ENCODE results near the gene SEC14L5. TPM values are rescaled to one million over a fixed set of nuclear protein-coding genes. Genes with fewer than 3 reads are reported as not detected.

Gene SEC14L5
- not detected in 2 replicates for total RNA-seq

- intact Hi-C loops (cut with micrococcal nuclease): loop anchor here (1.0 to 10.0 kb wide), 11 partner anchors 111 to 651 kb away; partner anchors contain the start of genes ANKS3, DNAAF8, DNAJA3 and GLYR1
Measured at GRCh38 chr16:4957720-4958509, at the start of gene SEC14L5. Gene SEC14L5, plus strand, starts transcription at chr16:4958330. Its CDS starts 994 bp downstream, at chr16:4959324.

GRCh38 chr16:4908854-4909401, 49.2 kb upstream of the SEC14L5 start:
- intact Hi-C loops (cut with micrococcal nuclease): no loop called here

- intact Hi-C loops (cut with micrococcal nuclease): no loop called here
Measured at GRCh38 chr16:4909825-4910224, 48.3 kb upstream of the SEC14L5 start.

- intact Hi-C loops (cut with micrococcal nuclease): no loop called here
Measured at GRCh38 chr16:4910828-4911227, 47.3 kb upstream of the SEC14L5 start.

- intact Hi-C loops (cut with micrococcal nuclease): no loop called here
Measured at GRCh38 chr16:4911970-4912386, 46.2 kb upstream of the SEC14L5 start.

GRCh38 chr16:4913130-4913773, 44.9 kb upstream of the SEC14L5 start:
- intact Hi-C loops (cut with micrococcal nuclease): no loop called here

GRCh38 chr16:4913774-4914525, 44.2 kb upstream of the SEC14L5 start:
- intact Hi-C loops (cut with micrococcal nuclease): no loop called here

GRCh38 chr16:4914528-4915225, 43.5 kb upstream of the SEC14L5 start:
- intact Hi-C loops (cut with micrococcal nuclease): no loop called here

- intact Hi-C loops (cut with micrococcal nuclease): no loop called here
Measured at GRCh38 chr16:4915226-4915761, 42.8 kb upstream of the SEC14L5 start.

- intact Hi-C loops (cut with micrococcal nuclease): no loop called here
Measured at GRCh38 chr16:4917117-4917516, 41.0 kb upstream of the SEC14L5 start.

- intact Hi-C loops (cut with micrococcal nuclease): no loop called here
Measured at GRCh38 chr16:4918781-4919251, 39.3 kb upstream of the SEC14L5 start.

GRCh38 chr16:4920826-4921225, 37.3 kb upstream of the SEC14L5 start:
- intact Hi-C loops (cut with micrococcal nuclease): no loop called here

- intact Hi-C loops (cut with micrococcal nuclease): no loop called here
Measured at GRCh38 chr16:4922721-4923342, 35.3 kb upstream of the SEC14L5 start.

- intact Hi-C loops (cut with micrococcal nuclease): no loop called here
Measured at GRCh38 chr16:4923853-4924252, 34.3 kb upstream of the SEC14L5 start.

- intact Hi-C loops (cut with micrococcal nuclease): no loop called here
Measured at GRCh38 chr16:4924593-4925292, 33.4 kb upstream of the SEC14L5 start.

GRCh38 chr16:4925293-4925607, 32.9 kb upstream of the SEC14L5 start:
- intact Hi-C loops (cut with micrococcal nuclease): no loop called here

GRCh38 chr16:4925791-4926190, 32.3 kb upstream of the SEC14L5 start:
- intact Hi-C loops (cut with micrococcal nuclease): no loop called here

- intact Hi-C loops (cut with micrococcal nuclease): no loop called here
Measured at GRCh38 chr16:4926928-4927327, 31.2 kb upstream of the SEC14L5 start.

GRCh38 chr16:4927661-4928060, 30.5 kb upstream of the SEC14L5 start:
- intact Hi-C loops (cut with micrococcal nuclease): no loop called here

- intact Hi-C loops (cut with micrococcal nuclease): no loop called here
Measured at GRCh38 chr16:4928227-4928626, 29.9 kb upstream of the SEC14L5 start.
